B cell (primary cell): ENCODE results near the gene MBNL2. TPM values are rescaled to one million over a fixed set of nuclear protein-coding genes. Genes with fewer than 3 reads are reported as not detected.

Experiments used
- ATAC-seq: fragments of 200-7000 bp; cut with Tn5 transposase; one replicate; pipeline ENCODE4 v1.10.0; 2021; ENCODE audit warnings: low read depth, mild to moderate bottlenecking, moderate number of reproducible peaks, moderate library complexity
- CTCF ChIA-PET: fragments of 350-600 bp; sonication (Branson Sonifier 250); formaldehyde crosslinking; loops from one replicate; lab custom pipeline; 2021; ENCODE audit warnings: antibody characterized with exemption, inconsistent platforms; lab: Charles Lee
- POLR2A ChIA-PET: fragments of 350-600 bp; sonication (Branson Sonifier 250); formaldehyde crosslinking; loops from one replicate; lab custom pipeline; 2021; ENCODE audit warnings: antibody characterized with exemption; lab: Charles Lee
- DNase-seq: peaks from one replicate; pipeline ENCODE4 v3.0.0; 2013
- H2AFZ ChIP-seq: 2 replicates; pipeline ENCODE4 v1.6.1; 2012; ENCODE audit warnings: mild to moderate bottlenecking, low read depth, low read length; ENCODE audit not compliant: insufficient read depth, poor library complexity, severe bottlenecking
- H3K27ac ChIP-seq, 2 donors: 1 replicate in 1 of 2; 2 replicates in 1 of 2; pipeline ENCODE4 v1.5.1; 2012 to 2013; ENCODE audit warnings: low read length in 2 of 2, mild to moderate bottlenecking in 2 of 2, moderate library complexity in 1 of 2
- H3K27me3 ChIP-seq, 4 experiments: fragments of 200-600 bp in 1 of 4; sonication (generic) in 1 of 4; replicated peaks in 1 of 4; 1 replicate in 2 of 4; 2 replicates in 2 of 4; pipeline versions ENCODE4 v1.6.1 to v1.7.0; 2013 to 2016; ENCODE audit warnings: low read length in 3 of 4, mild to moderate bottlenecking in 2 of 4, mixed read lengths in 1 of 4, moderate library complexity in 1 of 4; ENCODE audit not compliant: insufficient read depth in 4 of 4, control insufficient read depth in 3 of 4; ENCODE audit errors: control extremely low read depth in 1 of 4
- H3K36me3 ChIP-seq, 2 experiments: replicated peaks in 1 of 2; 1 replicate in 1 of 2; 2 replicates in 1 of 2; pipeline versions ENCODE4 v1.6.1 to v1.7.1; 2013; ENCODE audit warnings: low read length in 1 of 2; ENCODE audit not compliant: insufficient read depth in 2 of 2, control insufficient read depth in 1 of 2; ENCODE audit errors: control extremely low read depth in 1 of 2, extremely low read depth in 1 of 2
- H3K4me1 ChIP-seq, 2 donors: fragments of 200-600 bp in 1 of 2; sonication (generic) in 1 of 2; 1 replicate in 1 of 2; 2 replicates in 1 of 2; pipeline versions ENCODE4 v1.5.1 to v1.6.1; 2013 to 2017; ENCODE audit warnings: low read length in 2 of 2; ENCODE audit not compliant: control insufficient read depth in 2 of 2, insufficient read depth in 2 of 2
- H3K4me2 ChIP-seq: replicated peaks from 2 replicates; pipeline ENCODE3; 2012; ENCODE audit warnings: mild to moderate bottlenecking, low read depth, low read length; ENCODE audit not compliant: poor library complexity, severe bottlenecking
- H3K4me3 ChIP-seq, 5 experiments: fragments of 200-600 bp in 1 of 5; sonication (generic) in 1 of 5; 1 replicate in 3 of 5; 2 replicates in 2 of 5; pipeline versions ENCODE4 v1.5.1 to v1.7.0; 2011 to 2016; ENCODE audit warnings: low read length in 4 of 5, mild to moderate bottlenecking in 4 of 5, low read depth in 2 of 5, control low read depth in 1 of 5, moderate library complexity in 1 of 5; ENCODE audit not compliant: insufficient read depth in 1 of 5; ENCODE audit errors: control extremely low read depth in 1 of 5, extremely low read depth in 1 of 5
- H3K79me2 ChIP-seq: fragments of 200-600 bp; sonication (generic); one replicate; pipeline ENCODE4 v1.6.0; 2016; ENCODE audit warnings: low read length; ENCODE audit not compliant: control insufficient read depth, insufficient read depth
- H3K9ac ChIP-seq: fragments of 200-600 bp; sonication (generic); 2 replicates; pipeline ENCODE4 v1.6.1; 2017; ENCODE audit warnings: mild to moderate bottlenecking, low read length, moderate library complexity
- H3K9me3 ChIP-seq, 3 donors: one replicate each; pipeline versions ENCODE4 v1.6.1 to v1.7.1; 2013; ENCODE audit warnings: low read length in 2 of 3; ENCODE audit not compliant: control insufficient read depth in 2 of 3, insufficient read depth in 1 of 3; ENCODE audit errors: control extremely low read depth in 1 of 3
- H4K20me1 ChIP-seq: 2 replicates; pipeline ENCODE4 v1.6.0; 2012; ENCODE audit warnings: mild to moderate bottlenecking, low read length; ENCODE audit not compliant: insufficient read depth, control insufficient read depth, poor library complexity, severe bottlenecking
- H3K27ac Mint-ChIP-seq: one replicate; pipeline ENCODE4 v1.8.0; 2021; ENCODE audit warnings: mixed read lengths
- H3K27me3 Mint-ChIP-seq: one replicate; pipeline ENCODE4 v1.8.0; 2021; ENCODE audit warnings: mixed read lengths
- H3K4me1 Mint-ChIP-seq: one replicate; pipeline ENCODE4 v1.8.0; 2021; ENCODE audit warnings: mixed read lengths
- H3K4me3 Mint-ChIP-seq: one replicate; pipeline ENCODE4 v1.8.0; 2021; ENCODE audit warnings: mixed read lengths
- H3K9me3 Mint-ChIP-seq: one replicate; pipeline ENCODE4 v1.8.0; 2022; ENCODE audit warnings: mixed read lengths; ENCODE audit not compliant: insufficient read depth
- EZH2 ChIP-seq: IDR thresholded peaks from 2 replicates; pipeline ENCODE4 v1.6.1; 2012; ENCODE audit warnings: borderline replicate concordance, low read depth, mild to moderate bottlenecking, moderate library complexity, low read length; ENCODE audit not compliant: insufficient read depth, poor library complexity, severe bottlenecking
- WGBS: methylation state at CpG from one replicate; pipeline ENCODE4 v1.1.5; 2013; ENCODE audit warnings: missing lambda C conversion rate; ENCODE audit not compliant: insufficient coverage; 5-methylcytosine and 5-hydroxymethylcytosine counted together
- intact Hi-C: fragments of 100-400 bp; cut with micrococcal nuclease; formaldehyde crosslinking; loops from one replicate; pipeline ENCODE4 v1.10.0; 2022
- polyA plus RNA-seq: library from polyadenylated mRNA; depleted of rRNA; stranded (reverse); fragments of >200 nt; gene quantifications from 2 replicates; pipeline ENCODE4 v1.2.3, GENCODE V29; 2012
- total RNA-seq, 2 donors: library from RNA; stranded (reverse); fragments of 120-200 nt in 1 of 2; gene quantifications; 1 replicate in 1 of 2; 2 replicates in 1 of 2; pipeline versions ENCODE4 v1.2.3 to v1.2.4, GENCODE V29; 2013 to 2022
- TF ChIP-seq, protein P1 (sequence below): fragments of 200-600 bp; IDR thresholded peaks from one replicate; pipeline ENCODE4 v1.8.0; 2022; ENCODE audit warnings: antibody characterized with exemption, mild to moderate bottlenecking

Gene MBNL2
- total and polyA plus RNA-seq, 2 donors (not counting 1 experiment from before 2014, with no cell fraction given) = 6.9 to 50.1 TPM

DNA sequence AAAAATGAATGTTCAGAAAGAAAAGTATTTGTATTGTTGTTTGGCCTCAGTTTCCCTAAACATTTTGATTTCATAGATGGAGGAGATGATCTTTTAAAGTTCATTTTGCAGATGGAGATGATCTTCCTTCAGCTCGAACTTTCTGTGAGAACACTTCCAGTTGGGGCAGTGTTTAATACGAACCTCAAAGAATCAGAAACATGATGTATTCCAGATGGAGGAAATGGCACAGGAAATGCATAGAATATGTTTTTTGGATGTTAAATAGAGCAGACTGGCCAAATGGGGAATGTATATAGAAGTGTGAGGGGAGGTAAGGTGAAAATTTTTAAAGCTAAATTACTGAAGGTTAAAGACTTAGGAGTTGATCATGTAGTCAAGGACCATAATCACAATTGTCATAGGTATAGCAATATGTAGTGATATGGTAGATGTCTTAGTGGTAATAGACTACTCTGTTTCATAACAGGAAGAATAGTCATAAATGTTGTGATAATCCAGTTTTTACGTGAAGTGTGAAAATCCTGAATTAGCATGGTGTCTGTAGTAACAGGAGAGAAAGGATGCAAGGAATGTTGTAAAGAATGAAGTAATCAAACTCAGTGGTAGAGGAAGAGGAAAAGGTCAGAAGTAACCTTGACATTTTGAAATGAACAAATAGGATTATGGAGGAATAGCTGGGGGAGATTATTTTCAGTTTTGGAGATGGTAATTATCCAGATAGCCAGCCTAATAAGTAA lies 216.9 kb downstream of the MBNL2 start:
- ATAC-seq = no peak
- no peak for DNase-seq
- no peak for TF ChIP-seq EZH2
- TF ChIP-seq, protein P1, sequence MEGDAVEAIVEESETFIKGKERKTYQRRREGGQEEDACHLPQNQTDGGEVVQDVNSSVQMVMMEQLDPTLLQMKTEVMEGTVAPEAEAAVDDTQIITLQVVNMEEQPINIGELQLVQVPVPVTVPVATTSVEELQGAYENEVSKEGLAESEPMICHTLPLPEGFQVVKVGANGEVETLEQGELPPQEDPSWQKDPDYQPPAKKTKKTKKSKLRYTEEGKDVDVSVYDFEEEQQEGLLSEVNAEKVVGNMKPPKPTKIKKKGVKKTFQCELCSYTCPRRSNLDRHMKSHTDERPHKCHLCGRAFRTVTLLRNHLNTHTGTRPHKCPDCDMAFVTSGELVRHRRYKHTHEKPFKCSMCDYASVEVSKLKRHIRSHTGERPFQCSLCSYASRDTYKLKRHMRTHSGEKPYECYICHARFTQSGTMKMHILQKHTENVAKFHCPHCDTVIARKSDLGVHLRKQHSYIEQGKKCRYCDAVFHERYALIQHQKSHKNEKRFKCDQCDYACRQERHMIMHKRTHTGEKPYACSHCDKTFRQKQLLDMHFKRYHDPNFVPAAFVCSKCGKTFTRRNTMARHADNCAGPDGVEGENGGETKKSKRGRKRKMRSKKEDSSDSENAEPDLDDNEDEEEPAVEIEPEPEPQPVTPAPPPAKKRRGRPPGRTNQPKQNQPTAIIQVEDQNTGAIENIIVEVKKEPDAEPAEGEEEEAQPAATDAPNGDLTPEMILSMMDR = no peak
- Histone ChIP-seq H3K36me3 (peaks cover 0 to 1% of the 10 kb centered on the region in 2 experiments), H3K4me1 (peaks cover 5% of the 10 kb centered on the region in 2 donors), H3K4me2 (no peak overlapping the region), H3K9ac (no peak overlapping the region), H3K27me3 (no peaks in the 10 kb centered on the region), H3K4me3 (no peak overlapping the region), H4K20me1 (no peaks in the 10 kb centered on the region), H3K79me2 (peaks cover 26% of the 10 kb centered on the region), H3K9me3 (no peaks in the 10 kb centered on the region), H2AFZ (no peak overlapping the region), H3K27ac (no peak overlapping the region)
- Mint-ChIP-seq H3K4me1 (peaks cover 26% of the 10 kb centered on the region), H3K4me3 (no peak overlapping the region), H3K9me3 (no peaks in the 10 kb centered on the region), H3K27me3 (no peaks in the 10 kb centered on the region), H3K27ac (no peak overlapping the region)
- CTCF ChIA-PET = no interaction called here
- WGBS = 96% methylated on average over 2 of the region's 3 CpGs
- intact Hi-C loops = loop anchor here (10.0 kb wide), 1 partner anchor 1066 kb away; no protein-coding TSS in a partner anchor
- POLR2A ChIA-PET = no interaction called here

DNA sequence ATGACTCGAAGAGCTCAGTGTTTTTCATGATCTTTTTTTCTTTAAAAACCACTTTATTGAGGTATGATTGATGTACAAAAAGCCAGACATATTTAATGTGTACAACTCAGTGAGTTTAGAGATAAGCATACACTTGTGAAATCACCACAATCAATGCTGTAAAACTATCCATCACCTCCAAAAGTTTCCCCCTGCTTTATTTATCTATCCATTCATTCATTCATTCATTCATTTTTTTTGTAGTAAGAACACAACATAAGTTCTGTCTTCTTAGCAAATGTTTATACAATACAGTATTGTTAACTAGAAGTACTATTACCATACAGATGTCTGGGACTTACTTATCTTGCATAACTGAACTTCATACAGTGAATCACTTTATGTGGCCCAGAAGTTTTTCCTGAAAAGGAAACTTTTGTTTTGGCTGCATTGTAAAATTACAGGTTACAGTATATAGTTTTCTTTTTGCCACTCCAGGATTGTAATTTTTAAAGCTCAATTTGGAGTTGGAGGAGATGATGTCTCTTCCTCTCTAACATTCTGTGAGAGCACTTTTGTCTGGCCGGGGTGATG lies 218.6 kb downstream of the MBNL2 start:
- peaks cover 16% of the 10 kb centered on the region for H3K79me2 ChIP-seq
- whole genome bisulfite sequencing = no CpG with 5 or more reads among the region's 2 CpGs
- no peaks in the 10 kb centered on the region for H4K20me1 ChIP-seq
- ChIA-PET POLR2A (interaction anchor here (0.6 kb wide), 1 partner anchor 18 kb away, joined by 4 read pairs; no protein-coding TSS in a partner anchor), CTCF (no interaction called here)
- Mint-ChIP-seq H3K27me3 (no peaks in the 10 kb centered on the region), H3K4me1 (peaks cover 17% of the 10 kb centered on the region), H3K9me3 (no peaks in the 10 kb centered on the region), H3K27ac (no peak overlapping the region), H3K4me3 (no peak overlapping the region)
- intact Hi-C loops = no loop called here
- DNase-seq (no peak), ATAC-seq (no peak)
- no peaks in the 10 kb centered on the region for H3K9me3 ChIP-seq
- no peaks in the 10 kb centered on the region for H3K27me3 ChIP-seq
- H3K9ac ChIP-seq = no peak overlapping the region
- TF ChIP-seq EZH2 = no peak
- TF ChIP-seq, protein P1 = no peak
- H2AFZ ChIP-seq = no peak overlapping the region
- peaks cover 0 to 1% of the 10 kb centered on the region in 2 experiments for H3K36me3 ChIP-seq
- no peak overlapping the region for H3K4me2 ChIP-seq
- no peak overlapping the region for H3K4me3 ChIP-seq
- H3K4me1 ChIP-seq = no peaks in the 10 kb centered on the region
- no peak overlapping the region for H3K27ac ChIP-seq
